GM06990 (cell line): ENCODE data around the gene B3GNT4.
A peak's percentile ranks its signal among the peaks of the same experiment; 100 is the strongest.
"Not testable (repeated sequence)": the region's sequence is repeated elsewhere in the genome, so short reads cannot be mapped to it uniquely, and the experiment has no call there.

Experiments
- DNase-seq: peaks from one replicate; pipeline ENCODE4 v3.0.0-alpha.2; 2011; ENCODE audit not compliant: insufficient read length; ENCODE audit errors: extremely low read depth
- H3K27me3 ChIP-seq: replicated peaks from 2 replicates; pipeline ENCODE4 v1.6.0; 2011; ENCODE audit warnings: low read length; ENCODE audit not compliant: control insufficient read depth, insufficient read depth
- H3K36me3 ChIP-seq: 2 replicates; pipeline ENCODE4 v1.5.1; 2011; ENCODE audit warnings: low read length; ENCODE audit not compliant: control insufficient read depth, insufficient read depth
- H3K4me3 ChIP-seq: replicated peaks from 2 replicates; pipeline ENCODE4 v1.5.1; 2011; ENCODE audit warnings: low read depth, mild to moderate bottlenecking, control low read depth, low read length
- TF ChIP-seq, protein P1 (sequence below): IDR thresholded peaks from 2 replicates; pipeline ENCODE4 v1.5.1; 2011; ENCODE audit warnings: low read length, control low read depth, mild to moderate bottlenecking, inconsistent platforms; ENCODE audit not compliant: insufficient read depth, poor library complexity, severe bottlenecking

Gene B3GNT4

DNA sequence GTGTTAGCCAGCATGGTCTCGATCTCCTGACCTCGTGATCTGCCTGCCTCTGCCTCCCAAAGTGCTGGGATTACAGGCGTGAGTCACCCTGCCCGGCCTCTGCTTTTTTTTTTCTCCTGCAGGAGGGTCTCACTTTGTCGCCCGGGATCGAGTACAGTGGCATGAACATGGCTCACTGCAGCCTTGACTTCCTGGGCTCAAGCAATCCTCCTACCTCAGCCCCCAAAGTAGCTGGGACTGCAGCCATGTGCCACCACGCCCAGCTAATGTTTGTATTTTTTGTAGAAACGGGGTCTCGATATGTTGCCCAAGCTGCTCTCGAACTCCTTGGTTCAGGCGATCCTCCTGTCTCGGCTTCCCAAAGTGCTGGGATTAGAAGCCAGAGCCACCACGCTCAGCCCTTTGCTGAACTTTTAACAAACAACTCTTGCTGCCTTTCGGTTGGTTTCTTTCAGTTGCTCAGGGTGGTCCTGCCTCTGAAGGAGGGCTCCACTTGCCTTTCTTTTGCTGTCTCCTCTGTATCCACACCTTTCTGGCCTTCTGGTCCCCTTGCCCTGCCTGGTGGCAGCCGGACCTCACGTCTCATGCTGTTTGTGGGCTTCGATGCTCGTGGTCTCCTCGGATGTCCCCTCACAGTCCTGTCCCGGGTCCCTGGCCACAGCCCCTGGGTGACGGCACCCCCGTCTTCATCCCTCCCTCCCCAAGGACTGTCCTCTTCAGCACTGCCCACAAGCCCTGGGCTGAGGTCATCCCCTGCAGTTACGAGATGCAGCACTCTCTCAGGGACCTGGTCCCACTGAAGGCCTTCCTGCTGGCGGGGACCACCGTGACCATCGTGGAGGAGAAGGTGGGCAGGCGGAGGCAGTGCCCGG, 3.8 kb upstream of the B3GNT4 start:
- TF ChIP-seq, protein P1, sequence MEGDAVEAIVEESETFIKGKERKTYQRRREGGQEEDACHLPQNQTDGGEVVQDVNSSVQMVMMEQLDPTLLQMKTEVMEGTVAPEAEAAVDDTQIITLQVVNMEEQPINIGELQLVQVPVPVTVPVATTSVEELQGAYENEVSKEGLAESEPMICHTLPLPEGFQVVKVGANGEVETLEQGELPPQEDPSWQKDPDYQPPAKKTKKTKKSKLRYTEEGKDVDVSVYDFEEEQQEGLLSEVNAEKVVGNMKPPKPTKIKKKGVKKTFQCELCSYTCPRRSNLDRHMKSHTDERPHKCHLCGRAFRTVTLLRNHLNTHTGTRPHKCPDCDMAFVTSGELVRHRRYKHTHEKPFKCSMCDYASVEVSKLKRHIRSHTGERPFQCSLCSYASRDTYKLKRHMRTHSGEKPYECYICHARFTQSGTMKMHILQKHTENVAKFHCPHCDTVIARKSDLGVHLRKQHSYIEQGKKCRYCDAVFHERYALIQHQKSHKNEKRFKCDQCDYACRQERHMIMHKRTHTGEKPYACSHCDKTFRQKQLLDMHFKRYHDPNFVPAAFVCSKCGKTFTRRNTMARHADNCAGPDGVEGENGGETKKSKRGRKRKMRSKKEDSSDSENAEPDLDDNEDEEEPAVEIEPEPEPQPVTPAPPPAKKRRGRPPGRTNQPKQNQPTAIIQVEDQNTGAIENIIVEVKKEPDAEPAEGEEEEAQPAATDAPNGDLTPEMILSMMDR: no peak
- H3K36me3 ChIP-seq: no peaks in the 10 kb centered on the region
- H3K4me3 ChIP-seq: no peak overlapping the region
- no peak for DNase-seq
- H3K27me3 ChIP-seq: peaks cover 2% of the 10 kb centered on the region; the same call in 1 of the 2 replicates

DNA sequence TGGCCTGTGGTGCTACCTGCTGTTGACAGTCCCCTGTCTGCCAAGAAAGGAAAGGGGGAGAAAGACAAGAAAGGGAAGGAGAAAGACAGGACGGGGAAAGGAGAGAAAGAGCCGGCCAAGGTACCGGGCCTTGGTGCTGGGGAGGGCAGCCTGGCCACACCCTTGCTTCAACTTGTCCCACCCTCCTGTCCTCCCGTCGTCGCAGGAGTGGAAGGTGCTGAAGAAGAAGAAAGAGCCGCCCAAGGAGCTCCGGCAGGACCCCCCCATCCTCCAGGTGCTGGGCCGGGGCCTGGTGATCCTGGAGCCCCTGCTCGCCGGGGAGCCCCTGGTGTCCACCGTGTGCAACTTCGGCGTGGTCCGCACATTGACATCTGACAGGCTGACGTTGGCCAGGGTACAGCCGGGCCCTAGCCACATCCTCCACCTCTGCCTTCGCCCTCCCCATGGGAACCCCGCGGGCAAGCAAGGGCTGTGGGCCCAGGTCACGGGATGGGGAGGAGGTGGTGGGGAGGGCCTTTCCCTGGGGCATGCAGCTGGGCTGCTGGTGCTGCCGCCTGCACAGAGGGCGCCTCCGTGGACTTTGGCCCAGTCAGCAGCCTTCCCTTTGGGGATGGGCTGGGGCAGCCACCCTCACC, 2.9 kb upstream of the B3GNT4 start:
- peaks cover 2% of the 10 kb centered on the region; the same call in 1 of the 2 replicates for H3K27me3 ChIP-seq
- DNase-seq: no peak
- no peak overlapping the region for H3K4me3 ChIP-seq
- no peaks in the 10 kb centered on the region for H3K36me3 ChIP-seq
- TF ChIP-seq, protein P1: no peak

DNA sequence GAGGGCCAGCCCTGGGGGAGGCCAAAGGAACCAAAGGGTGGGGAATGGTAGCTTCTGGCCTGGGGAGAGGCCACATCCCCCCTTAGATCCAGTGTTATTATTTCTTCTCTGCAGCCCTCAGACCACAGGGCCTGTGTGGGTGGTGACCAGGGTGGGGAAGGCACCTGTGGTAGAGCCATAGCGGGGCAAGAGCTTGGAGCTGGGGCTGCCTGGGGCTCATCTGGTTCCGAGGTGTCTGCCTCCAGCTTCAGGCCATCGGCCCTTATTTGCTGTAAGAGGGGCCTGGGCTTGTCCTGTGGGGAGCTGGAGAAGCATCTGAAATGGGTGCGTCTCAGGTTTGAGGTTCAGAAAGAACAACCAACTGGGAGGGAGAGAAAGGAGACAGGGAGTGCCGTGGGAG, 2.1 kb upstream of the B3GNT4 start:
- DNase-seq: no peak
- H3K4me3 ChIP-seq: no peak overlapping the region
- peaks cover 2% of the 10 kb centered on the region; the same call in 1 of the 2 replicates for H3K27me3 ChIP-seq
- no peaks in the 10 kb centered on the region; the same call in 1 of the 2 replicates for H3K36me3 ChIP-seq
- TF ChIP-seq, protein P1: no peak

DNA sequence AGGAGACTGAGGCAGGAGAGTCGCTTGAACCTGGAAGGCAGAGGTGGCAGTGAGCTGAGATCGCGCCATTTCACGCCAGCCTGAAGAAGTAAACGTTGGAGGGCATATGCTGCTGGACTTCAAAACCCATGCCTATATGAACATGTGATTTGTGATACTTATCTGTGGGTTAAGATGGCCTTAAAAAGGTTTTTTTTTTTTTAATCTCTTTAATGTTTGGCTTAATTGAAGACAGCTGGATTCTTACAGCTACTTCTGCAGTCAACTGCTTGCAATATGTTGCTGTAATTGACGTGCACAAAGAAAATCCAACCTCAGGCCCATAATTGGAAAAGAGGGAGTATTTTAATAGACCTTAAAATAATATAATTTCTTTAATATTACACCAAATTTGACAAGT, 1.5 kb upstream of the B3GNT4 start:
- H3K36me3 ChIP-seq: no peaks in the 10 kb centered on the region; the same call in none of the 2 replicates
- H3K4me3 ChIP-seq: no peak overlapping the region
- DNase-seq: no peak
- H3K27me3 ChIP-seq: peaks cover 2% of the 10 kb centered on the region; the same call in 1 of the 2 replicates
- TF ChIP-seq, protein P1: no peak

DNA sequence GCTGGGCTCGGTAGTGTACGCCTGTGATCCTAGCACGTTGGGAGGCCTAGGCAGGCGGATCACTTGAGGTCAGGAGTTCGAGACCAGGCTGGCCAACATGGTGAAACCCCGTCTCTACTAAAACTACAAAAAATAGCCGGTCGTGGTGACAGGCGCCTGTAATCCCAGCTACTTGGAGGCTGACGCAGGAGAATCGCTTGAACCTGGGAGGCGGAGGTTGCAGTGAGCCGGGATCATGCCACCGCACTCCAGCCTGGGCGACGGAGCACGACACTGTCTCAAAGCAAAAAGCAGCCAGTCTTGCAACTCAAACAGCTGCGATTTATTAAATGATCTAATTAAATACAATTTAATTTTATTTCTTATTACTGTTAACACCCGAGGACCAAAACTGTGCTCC, 698 bp upstream of the B3GNT4 start:
- not testable (repeated sequence) for H3K27me3 ChIP-seq, DNase-seq, H3K4me3 ChIP-seq, H3K36me3 ChIP-seq

DNA sequence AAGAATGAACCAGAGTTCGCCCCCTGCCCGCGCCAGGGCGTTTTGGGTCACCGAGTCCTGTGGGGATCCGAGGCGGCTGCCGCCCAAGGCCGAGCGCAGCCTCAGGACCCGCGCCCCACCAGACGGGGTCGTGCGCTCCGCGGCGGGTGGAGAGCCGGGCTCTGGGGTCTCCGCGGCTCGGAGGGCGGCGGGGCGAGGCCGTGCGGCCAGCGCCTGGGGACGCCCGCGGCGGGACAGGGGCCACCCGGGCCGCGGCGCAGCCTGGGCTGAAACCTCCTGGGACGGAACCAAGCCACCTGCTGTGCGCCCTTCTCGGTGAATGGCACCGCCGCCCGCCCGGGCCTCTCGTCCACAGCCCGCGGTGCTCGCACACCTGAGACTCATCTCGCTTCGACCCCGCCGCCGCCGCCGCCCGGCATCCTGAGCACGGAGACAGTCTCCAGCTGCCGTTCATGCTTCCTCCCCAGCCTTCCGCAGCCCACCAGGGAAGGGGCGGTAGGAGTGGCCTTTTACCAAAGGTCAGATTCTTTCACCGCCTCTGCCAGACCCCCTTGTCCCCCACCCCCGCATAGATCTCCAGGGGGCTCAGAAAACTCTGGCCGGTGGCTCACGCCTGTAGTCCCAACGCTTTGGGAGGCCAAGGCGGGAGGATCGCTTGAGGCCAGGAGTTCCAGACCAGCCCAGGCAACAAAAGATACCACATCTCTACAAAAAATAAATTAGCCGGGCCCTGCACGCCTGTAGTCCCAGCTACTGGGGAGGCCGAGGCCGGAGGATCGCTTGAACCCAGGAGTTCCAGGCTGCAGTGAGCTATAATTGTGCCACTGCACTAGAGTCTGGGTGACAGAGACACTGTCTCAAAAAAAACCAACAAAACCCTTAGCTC, 901 bp downstream of the B3GNT4 start:
- Histone ChIP-seq H3K4me3 (peak overlapping the region; percentile 22), H3K36me3 (peaks cover 4% of the 10 kb centered on the region), H3K27me3 (peaks cover 2% of the 10 kb centered on the region; the same call in 1 of the 2 replicates)
- no peak for DNase-seq
- TF ChIP-seq, protein P1: no peak
